BE2C (cell line): ENCODE results near the gene MLLT10.

ENCODE experiments used
- DNase-seq: peaks from one replicate; pipeline ENCODE4 v3.0.0-alpha.2; 2020
- H3K27me3 ChIP-seq: fragments of 250-450 bp; sonication (Bioruptor Pico); 2 replicates; pipeline ENCODE4 v1.5.1; 2020; ENCODE audit warnings: mild to moderate bottlenecking
- H3K36me3 ChIP-seq: fragments of 250-450 bp; sonication (Bioruptor Pico); 2 replicates; pipeline ENCODE4 v1.5.1; 2020; ENCODE audit warnings: mild to moderate bottlenecking
- H3K4me1 ChIP-seq: fragments of 250-450 bp; sonication (Bioruptor Pico); 2 replicates; pipeline ENCODE4 v1.5.1; 2020
- H3K4me3 ChIP-seq: 2 replicates; pipeline ENCODE4 v1.5.1; 2011; ENCODE audit warnings: low read depth, low read length
- H3K9me3 ChIP-seq: fragments of 250-450 bp; sonication (Bioruptor Pico); 2 replicates; pipeline ENCODE4 v1.5.1; 2020
- TF ChIP-seq, protein P1 (sequence below): IDR thresholded peaks from 2 replicates; pipeline ENCODE4 v1.5.1; 2012; ENCODE audit warnings: mild to moderate bottlenecking, low read depth, low read length

Gene MLLT10

DNA sequence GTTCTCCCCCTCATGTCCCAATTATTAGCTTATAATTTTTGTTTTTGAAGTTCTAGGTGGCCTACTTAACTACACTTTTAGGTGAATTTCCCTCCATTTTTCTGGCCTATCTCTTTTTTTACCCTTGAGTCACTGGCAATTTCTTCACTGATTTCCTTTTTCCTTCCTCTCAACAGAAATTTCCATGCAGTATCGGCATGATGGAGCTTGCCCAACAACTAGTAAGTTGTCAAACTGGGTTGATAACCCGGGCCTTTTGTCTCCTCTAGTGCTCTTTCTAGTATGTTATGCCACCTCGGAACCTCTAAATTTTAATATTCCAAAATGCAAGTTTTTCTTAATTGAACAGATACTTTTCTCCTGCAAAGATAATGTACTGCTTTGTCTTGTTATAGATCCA is 147.1 kb downstream of the MLLT10 start:
- H3K4me1 ChIP-seq, result no peaks in the 10 kb centered on the region
- no peak overlapping the region for H3K4me3 ChIP-seq
- H3K9me3 ChIP-seq, result no peaks in the 10 kb centered on the region
- TF ChIP-seq, protein P1, sequence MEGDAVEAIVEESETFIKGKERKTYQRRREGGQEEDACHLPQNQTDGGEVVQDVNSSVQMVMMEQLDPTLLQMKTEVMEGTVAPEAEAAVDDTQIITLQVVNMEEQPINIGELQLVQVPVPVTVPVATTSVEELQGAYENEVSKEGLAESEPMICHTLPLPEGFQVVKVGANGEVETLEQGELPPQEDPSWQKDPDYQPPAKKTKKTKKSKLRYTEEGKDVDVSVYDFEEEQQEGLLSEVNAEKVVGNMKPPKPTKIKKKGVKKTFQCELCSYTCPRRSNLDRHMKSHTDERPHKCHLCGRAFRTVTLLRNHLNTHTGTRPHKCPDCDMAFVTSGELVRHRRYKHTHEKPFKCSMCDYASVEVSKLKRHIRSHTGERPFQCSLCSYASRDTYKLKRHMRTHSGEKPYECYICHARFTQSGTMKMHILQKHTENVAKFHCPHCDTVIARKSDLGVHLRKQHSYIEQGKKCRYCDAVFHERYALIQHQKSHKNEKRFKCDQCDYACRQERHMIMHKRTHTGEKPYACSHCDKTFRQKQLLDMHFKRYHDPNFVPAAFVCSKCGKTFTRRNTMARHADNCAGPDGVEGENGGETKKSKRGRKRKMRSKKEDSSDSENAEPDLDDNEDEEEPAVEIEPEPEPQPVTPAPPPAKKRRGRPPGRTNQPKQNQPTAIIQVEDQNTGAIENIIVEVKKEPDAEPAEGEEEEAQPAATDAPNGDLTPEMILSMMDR, result no peak
- H3K27me3 ChIP-seq, result no peaks in the 10 kb centered on the region
- no peak for DNase-seq
- no peaks in the 10 kb centered on the region for H3K36me3 ChIP-seq

DNA sequence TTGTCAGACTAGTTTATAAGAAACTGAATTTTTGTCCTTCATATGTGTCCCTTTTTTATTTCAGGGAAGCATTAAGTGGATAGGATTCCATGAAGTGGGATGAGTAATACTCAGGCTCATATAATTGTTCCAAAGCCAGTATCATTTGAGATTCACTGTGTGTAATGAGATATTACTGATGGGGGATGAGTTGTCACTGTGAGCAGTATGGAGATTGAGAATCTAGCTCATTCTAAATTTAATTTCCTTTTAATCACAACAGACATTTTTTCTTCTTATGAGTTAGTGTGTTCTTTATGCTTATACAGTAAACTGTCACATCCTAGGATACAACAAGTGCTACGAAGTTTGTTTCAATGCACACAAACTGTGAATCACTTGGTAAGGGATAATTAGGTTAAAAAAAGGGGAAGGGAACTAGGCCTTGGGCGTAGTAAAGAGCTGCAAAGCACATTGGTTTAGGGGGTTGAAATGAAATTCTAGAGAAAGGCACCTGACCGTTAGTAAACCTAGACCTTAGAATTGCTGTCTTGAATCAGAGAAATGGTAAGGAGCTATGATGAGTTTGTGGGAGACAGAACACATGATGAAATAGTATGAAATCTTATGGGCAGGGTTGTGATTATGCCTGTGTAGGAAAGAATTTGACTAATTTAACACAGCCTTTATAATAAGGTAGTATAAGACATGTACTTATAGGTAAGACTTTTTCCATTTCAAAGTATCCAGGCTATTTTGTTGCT is 153.4 kb downstream of the MLLT10 start:
- Histone ChIP-seq H3K27me3 (no peaks in the 10 kb centered on the region), H3K9me3 (no peaks in the 10 kb centered on the region), H3K4me1 (no peaks in the 10 kb centered on the region), H3K36me3 (no peaks in the 10 kb centered on the region), H3K4me3 (no peak overlapping the region)
- TF ChIP-seq, protein P1, result no peak
- no peak for DNase-seq

DNA sequence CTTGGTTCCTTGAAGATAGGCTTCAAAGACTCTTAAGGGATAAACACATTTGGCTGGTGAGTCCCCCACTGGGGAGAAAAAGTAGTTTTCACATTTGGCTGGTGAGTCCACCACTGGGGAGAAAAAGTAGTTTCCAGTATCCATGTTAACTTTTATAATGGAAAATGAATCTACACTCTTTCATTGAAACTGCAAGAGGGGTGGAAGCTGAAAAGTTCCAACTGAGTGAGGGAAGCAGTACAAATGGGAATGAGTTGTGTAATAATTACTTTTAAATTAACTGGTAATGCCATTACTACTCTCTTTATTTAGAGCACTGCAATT is 153.9 kb downstream of the MLLT10 start:
- H3K9me3 ChIP-seq, result no peaks in the 10 kb centered on the region
- no peak for DNase-seq
- no peak overlapping the region for H3K4me3 ChIP-seq
- H3K4me1 ChIP-seq, result no peaks in the 10 kb centered on the region
- no peaks in the 10 kb centered on the region for H3K27me3 ChIP-seq
- no peaks in the 10 kb centered on the region for H3K36me3 ChIP-seq
- TF ChIP-seq, protein P1, result no peak

DNA sequence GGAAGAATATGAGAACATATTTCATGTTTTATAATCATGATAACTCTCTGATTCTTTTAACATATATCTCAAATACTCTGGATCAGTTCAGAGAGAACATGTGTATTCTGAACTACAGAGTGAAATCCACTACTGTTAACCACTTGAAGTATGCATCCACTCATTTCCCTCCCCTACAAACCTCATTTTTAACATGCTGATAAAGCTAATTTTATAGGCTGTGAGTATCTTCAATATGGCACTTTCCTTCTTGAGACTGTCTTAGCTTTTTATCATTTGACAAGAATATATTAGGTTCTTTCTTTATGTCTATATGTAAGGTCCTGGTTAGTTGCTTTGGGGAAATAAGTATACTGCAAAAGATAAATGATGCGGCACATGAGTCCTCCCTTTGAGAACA is 154.8 kb downstream of the MLLT10 start:
- Histone ChIP-seq H3K4me3 (no peak overlapping the region), H3K4me1 (no peaks in the 10 kb centered on the region), H3K9me3 (no peaks in the 10 kb centered on the region), H3K27me3 (no peaks in the 10 kb centered on the region), H3K36me3 (no peaks in the 10 kb centered on the region)
- TF ChIP-seq, protein P1, result no peak
- DNase-seq, result no peak

DNA sequence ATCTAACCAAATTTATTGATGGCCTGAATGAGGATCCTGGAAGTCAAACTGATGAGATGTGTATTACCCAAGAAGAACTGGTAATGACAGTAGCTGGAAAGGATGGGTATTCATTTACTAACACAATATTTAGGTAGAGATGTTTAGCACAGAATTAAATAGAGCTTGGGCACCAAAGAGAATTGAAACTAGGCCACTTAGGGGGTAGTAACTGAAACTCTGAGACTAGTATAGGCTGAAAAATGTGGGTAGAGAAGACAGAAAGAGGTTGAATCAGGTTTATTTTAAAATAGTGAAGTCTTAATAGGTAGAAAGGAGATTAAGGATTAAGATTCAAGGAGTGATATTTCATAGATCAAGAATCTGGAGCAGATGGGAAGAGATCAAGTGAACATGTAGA is 155.8 kb downstream of the MLLT10 start:
- Histone ChIP-seq H3K27me3 (no peaks in the 10 kb centered on the region), H3K4me1 (no peaks in the 10 kb centered on the region), H3K9me3 (no peaks in the 10 kb centered on the region), H3K36me3 (no peaks in the 10 kb centered on the region), H3K4me3 (no peak overlapping the region)
- TF ChIP-seq, protein P1, result no peak
- no peak for DNase-seq

DNA sequence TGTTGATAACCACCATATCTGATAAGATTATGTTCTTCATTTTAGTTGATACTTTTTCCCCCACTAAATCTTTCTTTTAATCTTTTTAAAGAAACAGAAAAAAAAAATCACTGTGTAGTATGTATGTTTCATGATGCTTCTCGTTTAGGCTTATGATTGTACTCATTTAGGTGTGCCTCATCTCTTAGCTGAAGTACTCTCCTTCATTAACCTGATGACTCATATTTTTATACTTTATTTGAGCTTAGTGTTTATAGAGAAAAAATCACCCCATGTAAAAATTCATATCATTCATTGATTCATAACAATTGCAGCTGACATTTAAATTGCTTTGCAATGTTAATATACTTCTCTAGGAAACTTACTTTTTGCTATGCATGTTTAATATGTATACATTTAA is 158.9 kb downstream of the MLLT10 start:
- no peak overlapping the region for H3K4me3 ChIP-seq
- H3K9me3 ChIP-seq, result no peaks in the 10 kb centered on the region
- 0 out of 2 replicates have a peak, but pooled peaks cover 3% of the 10 kb centered on the region for H3K36me3 ChIP-seq
- H3K4me1 ChIP-seq, result no peaks in the 10 kb centered on the region
- no peak for DNase-seq
- TF ChIP-seq, protein P1, result no peak
- H3K27me3 ChIP-seq, result no peaks in the 10 kb centered on the region
